22Rv1 (cell line): Measurements from ENCODE around the gene EVPLL.
"Not testable (repeated sequence)": the region's sequence is repeated elsewhere in the genome, so short reads cannot be mapped to it uniquely, and the experiment has no call there.

ENCODE experiments used
- ZFX ChIP-seq: fragments of 450-650 bp; IDR thresholded peaks from 2 replicates; pipeline ENCODE4 v1.6.1; 2017; ENCODE audit warnings: antibody characterized with exemption, borderline replicate concordance
- TF ChIP-seq, protein P1 (sequence below): fragments of 450-650 bp; IDR thresholded peaks from 2 replicates; pipeline ENCODE4 v1.5.1; 2017; ENCODE audit warnings: mild to moderate bottlenecking

DNA sequence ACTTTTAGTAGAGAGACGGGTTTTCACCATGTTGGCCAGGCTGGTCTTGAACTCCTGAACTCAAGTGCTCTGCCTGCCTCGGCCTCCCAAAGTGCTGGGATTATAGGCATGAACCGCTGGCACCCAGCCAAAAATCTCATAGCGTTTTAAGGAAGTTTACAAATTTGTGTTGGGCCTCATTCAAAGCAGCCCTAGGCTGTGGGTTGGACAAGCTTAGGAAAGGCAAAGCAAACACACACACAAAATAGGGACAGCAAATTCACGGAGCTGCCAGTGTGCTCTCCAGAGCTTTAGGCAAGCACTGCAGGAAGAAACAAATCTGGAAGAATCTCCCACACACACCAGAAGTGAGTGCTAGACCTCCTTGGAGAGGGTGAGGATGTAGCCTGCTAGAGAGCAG, 25.6 kb downstream of the EVPLL start:
- TF ChIP-seq, protein P1, sequence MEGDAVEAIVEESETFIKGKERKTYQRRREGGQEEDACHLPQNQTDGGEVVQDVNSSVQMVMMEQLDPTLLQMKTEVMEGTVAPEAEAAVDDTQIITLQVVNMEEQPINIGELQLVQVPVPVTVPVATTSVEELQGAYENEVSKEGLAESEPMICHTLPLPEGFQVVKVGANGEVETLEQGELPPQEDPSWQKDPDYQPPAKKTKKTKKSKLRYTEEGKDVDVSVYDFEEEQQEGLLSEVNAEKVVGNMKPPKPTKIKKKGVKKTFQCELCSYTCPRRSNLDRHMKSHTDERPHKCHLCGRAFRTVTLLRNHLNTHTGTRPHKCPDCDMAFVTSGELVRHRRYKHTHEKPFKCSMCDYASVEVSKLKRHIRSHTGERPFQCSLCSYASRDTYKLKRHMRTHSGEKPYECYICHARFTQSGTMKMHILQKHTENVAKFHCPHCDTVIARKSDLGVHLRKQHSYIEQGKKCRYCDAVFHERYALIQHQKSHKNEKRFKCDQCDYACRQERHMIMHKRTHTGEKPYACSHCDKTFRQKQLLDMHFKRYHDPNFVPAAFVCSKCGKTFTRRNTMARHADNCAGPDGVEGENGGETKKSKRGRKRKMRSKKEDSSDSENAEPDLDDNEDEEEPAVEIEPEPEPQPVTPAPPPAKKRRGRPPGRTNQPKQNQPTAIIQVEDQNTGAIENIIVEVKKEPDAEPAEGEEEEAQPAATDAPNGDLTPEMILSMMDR = not testable (repeated sequence)
- TF ChIP-seq ZFX = not testable (repeated sequence)
